HG03460 (cell line): ENCODE results near the gene FOXC1.

Source experiments
- ATAC-seq: cut with Tn5 transposase; IDR thresholded peaks from one replicate; pipeline ENCODE4 v1.9.1; 2021; ENCODE audit not compliant: unreplicated experiment

Gene FOXC1

GRCh38 chr6:1611572-1612298 lies 2.0 kb downstream of the FOXC1 start:
- no peak for ATAC-seq

- no peak for ATAC-seq
Measured at GRCh38 chr6:1612299-1612973, 2.7 kb downstream of the FOXC1 start.

GRCh38 chr6:1612974-1613306 lies 3.2 kb downstream of the FOXC1 start:
- ATAC-seq = no peak

- ATAC-seq = no peak
Measured at GRCh38 chr6:1613346-1613687, 3.6 kb downstream of the FOXC1 start.

- no peak for ATAC-seq
Measured at GRCh38 chr6:1613688-1614447, 4.2 kb downstream of the FOXC1 start.

- ATAC-seq = no peak
Measured at GRCh38 chr6:1614448-1615150, 4.9 kb downstream of the FOXC1 start.

GRCh38 chr6:1615151-1615852 lies 5.6 kb downstream of the FOXC1 start:
- no peak for ATAC-seq

GRCh38 chr6:1615853-1616420 lies 6.2 kb downstream of the FOXC1 start:
- no peak for ATAC-seq

GRCh38 chr6:1616701-1617463 lies 7.2 kb downstream of the FOXC1 start:
- no peak for ATAC-seq

GRCh38 chr6:1617466-1618310 lies 8.0 kb downstream of the FOXC1 start:
- ATAC-seq = no peak

- ATAC-seq = no peak
Measured at GRCh38 chr6:1618311-1619097, 8.8 kb downstream of the FOXC1 start.

GRCh38 chr6:1619098-1619672 lies 9.5 kb downstream of the FOXC1 start:
- no peak for ATAC-seq

- no peak for ATAC-seq
Measured at GRCh38 chr6:1619673-1620503, 10.2 kb downstream of the FOXC1 start.

- ATAC-seq = no peak
Measured at GRCh38 chr6:1620504-1621069, 10.9 kb downstream of the FOXC1 start.

- ATAC-seq = no peak
Measured at GRCh38 chr6:1621070-1621701, 11.5 kb downstream of the FOXC1 start.

GRCh38 chr6:1622220-1622850 lies 12.6 kb downstream of the FOXC1 start:
- ATAC-seq = no peak
